DMS153 treated with DMSO at 0.1 percent for 48 hours (cell line): ENCODE data around the gene CKLF.

Experiments used
- DNase-seq: peaks from one replicate; lab custom pipeline; 2025; ENCODE audit not compliant: unreplicated experiment; lab: John Stamatoyannopoulos, UW

CKLF gene

GRCh38 chr16:66516808-66517585 lies 35.4 kb upstream of the CKLF start:
- DNase-seq, result peak; percentile 90

GRCh38 chr16:66517586-66518263 lies 34.7 kb upstream of the CKLF start:
- no peak for DNase-seq

DNA sequence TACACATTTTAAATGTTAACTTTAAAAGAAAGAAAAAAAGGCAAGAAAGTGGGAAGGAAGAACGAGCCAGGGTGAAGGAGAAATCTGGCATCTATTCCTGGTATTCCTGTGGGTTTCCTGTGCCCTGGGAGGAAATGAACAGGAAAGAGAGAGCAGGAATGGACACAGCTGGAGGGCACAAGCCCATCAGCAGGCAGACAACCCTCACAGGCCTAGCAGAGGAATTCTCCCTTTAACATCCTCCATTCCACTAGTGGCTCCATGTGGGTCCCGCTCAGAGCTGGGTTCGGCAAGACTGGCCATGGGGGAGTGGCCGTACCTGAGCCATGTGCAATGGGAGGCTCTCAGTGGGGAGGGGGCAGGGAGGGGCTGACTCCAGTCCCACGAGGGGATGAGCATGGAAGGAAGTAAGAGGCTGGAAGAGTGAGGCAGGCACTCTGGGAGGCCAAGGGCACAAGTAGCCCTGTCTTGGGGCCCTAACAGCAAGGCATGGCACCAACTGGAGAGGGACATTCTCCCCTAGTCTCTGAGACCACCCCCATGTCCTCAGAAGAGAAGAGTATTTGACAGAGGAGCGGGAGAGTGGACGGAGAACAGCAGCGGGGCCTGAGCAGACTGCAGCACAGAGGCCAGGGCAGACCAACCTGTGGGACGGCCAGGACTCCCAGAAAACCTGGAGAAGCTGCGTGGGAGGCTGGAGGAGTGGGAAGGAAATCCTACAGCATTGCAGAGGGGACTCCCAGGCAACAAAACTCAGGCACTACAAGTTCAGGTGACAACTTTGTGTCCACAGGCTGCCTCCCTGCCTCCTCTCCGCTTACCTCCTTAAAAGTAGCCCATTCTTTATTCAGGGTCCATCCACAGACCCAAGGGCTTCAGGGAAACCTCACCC lies 32.6 kb upstream of the CKLF start:
- no peak for DNase-seq

- DNase-seq, result no peak
Measured at GRCh38 chr16:66520406-66521170, 31.8 kb upstream of the CKLF start.

DNA sequence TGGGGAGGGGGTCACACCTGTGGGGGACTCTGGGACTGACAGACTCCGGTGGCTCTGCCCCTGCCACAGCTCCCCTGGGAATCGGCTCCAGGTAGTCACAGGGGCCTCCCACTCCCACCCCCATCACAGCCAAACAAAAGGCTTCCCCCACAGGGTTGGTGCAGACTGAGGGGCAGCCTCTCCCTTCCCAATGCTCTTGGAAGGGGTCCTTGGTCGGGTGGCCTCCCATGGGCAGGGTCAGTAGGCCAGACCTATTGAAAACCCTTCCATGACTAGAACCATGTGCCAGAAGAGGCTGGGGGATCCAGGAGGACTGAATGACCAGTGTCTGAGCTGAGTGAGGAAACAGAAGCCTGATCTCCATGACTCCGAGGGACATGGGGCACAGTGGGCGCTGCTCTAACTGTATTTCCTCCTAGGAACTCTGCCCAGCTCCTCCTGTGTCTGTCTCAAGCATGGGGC lies 31.1 kb upstream of the CKLF start:
- no peak for DNase-seq

DNA sequence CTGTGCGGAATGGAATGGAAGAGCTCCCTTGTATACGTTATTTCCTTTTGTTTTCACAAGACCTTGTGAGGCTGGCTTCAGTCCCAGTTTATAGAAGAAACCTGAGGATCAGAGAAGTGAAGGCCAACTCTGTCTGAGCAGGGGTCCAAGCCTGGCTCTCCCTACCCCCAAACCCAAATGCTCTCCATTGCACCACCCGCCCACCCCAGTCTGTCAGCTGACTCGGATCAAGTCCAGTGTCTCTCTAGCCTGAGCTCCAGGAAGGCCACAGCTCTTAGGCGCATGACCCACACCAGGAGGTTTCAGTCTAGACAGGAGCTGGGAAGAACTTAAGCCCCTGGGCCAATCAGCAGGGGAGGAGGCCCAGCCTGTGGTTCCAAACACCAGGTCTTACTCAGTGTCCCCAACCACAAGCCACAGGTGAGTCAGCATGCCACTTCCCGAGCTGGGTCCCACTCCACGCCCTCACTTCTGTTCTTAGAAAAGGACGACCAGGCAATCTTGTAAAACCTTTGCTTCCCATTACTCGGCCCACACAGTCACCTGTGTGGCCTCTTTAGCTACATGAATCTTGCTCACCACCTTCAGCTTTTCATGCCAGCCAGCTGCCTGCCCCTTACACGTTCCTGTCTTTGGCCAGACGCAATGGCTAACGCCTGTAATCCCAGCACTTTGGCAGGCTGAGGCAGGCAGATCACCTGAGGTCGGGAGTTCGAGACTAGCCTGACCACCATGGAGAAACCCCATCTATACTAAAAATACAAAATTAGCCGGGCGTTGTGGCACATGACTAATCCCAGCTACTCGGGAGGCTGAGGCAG lies 30.2 kb upstream of the CKLF start:
- DNase-seq, result no peak

- no peak for DNase-seq
Measured at GRCh38 chr16:66522816-66523590, 29.4 kb upstream of the CKLF start.

DNA sequence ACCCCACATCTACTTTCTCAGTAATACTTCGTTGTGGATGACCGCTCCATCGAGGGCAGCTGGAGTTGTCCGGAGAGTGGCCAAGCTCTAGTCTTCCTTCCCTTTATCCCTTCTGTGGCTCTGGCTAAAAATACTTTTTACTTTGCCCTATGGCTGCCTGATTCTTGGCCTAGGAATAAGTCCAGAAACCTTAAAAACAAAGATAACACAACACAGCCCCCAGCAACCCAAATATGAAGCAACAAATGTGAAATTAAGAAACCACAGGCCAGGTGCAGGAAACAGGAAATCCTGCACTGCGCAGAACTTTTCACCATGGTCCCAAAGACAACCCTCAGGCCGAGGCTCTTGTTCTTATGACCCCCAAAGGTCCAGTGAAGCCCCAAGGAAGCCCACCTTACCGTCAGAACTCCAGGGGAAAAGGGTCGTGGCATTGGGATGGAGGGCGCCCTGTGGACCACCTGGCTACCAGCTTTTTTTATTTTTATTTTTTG lies 28.5 kb upstream of the CKLF start:
- no peak for DNase-seq

- DNase-seq, result no peak
Measured at GRCh38 chr16:66524601-66525164, 27.7 kb upstream of the CKLF start.

GRCh38 chr16:66525396-66526180 lies 26.8 kb upstream of the CKLF start:
- DNase-seq, result no peak

- no peak for DNase-seq
Measured at GRCh38 chr16:66528294-66528693, 24.1 kb upstream of the CKLF start.

- DNase-seq, result no peak
Measured at GRCh38 chr16:66529475-66529874, 22.9 kb upstream of the CKLF start.

- no peak for DNase-seq
Measured at GRCh38 chr16:66534376-66534799, 18.0 kb upstream of the CKLF start.

GRCh38 chr16:66536525-66536924 lies 15.9 kb upstream of the CKLF start:
- no peak for DNase-seq

DNA sequence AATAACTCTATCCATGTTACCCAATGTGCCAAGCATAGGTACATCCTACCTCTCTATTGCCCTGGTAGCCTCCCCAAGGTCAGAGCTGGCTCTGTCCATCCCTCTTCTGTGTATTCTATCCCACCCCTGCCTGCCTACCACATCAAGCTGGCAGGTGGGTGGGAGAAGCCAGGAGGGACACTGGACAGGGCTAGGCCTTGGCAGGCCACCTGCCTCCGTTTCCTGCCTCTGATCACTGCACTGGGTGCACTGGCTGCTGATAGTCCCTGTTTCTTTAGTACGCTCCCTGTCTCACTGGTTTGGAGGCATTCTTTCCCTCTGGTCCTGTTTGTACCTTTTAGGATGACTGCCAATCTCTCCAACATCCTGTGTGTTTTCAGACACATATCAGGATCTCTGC lies 15.1 kb upstream of the CKLF start:
- DNase-seq, result no peak

- DNase-seq, result no peak
Measured at GRCh38 chr16:66538910-66539309, 13.5 kb upstream of the CKLF start.

GRCh38 chr16:66539623-66540469 lies 12.5 kb upstream of the CKLF start:
- no peak for DNase-seq
